Measurements from ENCODE around the gene RIT1.

RIT1 gene

GRCh38 chr1:155856975-155857930 is 53.9 kb downstream of the RIT1 start, which contains the start of gene GON4L:
Gene GON4L, minus strand, starts transcription at chr1:155857214. Its CDS starts 3,434 bp downstream, at chr1:155853780.
- DNase-seq (ENCODE audit: low read depth): peak; percentile 81

- no peak for DNase-seq (ENCODE audit: low read depth)
Observed at GRCh38 chr1:155856257-155856974, 54.7 kb downstream of the RIT1 start.

- no peak for DNase-seq (ENCODE audit: low read depth)
Observed at GRCh38 chr1:155850345-155850744, 60.8 kb downstream of the RIT1 start.

- no peak for DNase-seq (ENCODE audit: low read depth)
Observed at GRCh38 chr1:155847823-155848529, 63.2 kb downstream of the RIT1 start.
